Hematopoietic multipotent progenitor cell (in vitro differentiated cells): ENCODE measurements around the gene SQSTM1. TPM values are rescaled to one million over a fixed set of nuclear protein-coding genes. Genes with fewer than 3 reads are reported as not detected.
A peak's percentile ranks its signal among the peaks of the same experiment; 100 is the strongest.

Experiments
- DNase-seq, 3 donors: peaks; one replicate each; pipeline ENCODE4 v3.0.0-alpha.2; 2011 to 2015; ENCODE audit warnings: low read depth in 2 of 3, low spot score in 2 of 3
- total RNA-seq: library from RNA; depleted of rRNA; stranded (reverse); fragments of >200 nt; gene quantifications from one replicate; pipeline ENCODE4 v1.2.3, GENCODE V29; 2012

SQSTM1 gene
- total RNA-seq, 1 donor, result 225 TPM

DNA sequence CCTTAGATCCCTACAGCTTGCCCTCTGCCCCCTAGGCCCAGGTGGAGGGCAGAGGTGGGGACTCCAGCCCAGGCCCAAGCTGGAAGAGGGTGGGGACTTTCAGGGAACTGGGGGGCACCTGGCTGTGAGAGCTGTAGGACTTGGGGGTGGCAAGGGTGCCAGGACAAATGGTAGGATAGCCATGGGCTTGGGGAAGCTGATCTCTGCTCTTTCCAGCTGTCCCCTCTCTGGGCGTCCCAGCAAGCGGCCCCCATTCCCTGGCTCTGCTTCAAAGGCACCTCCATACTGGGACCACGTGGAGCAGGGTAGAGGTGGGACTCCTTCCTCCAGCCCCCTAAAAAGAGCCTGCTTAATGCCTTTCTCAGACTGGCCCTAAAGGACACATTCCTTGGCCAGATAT lies 26.5 kb upstream of the SQSTM1 start:
- no peak for DNase-seq

DNA sequence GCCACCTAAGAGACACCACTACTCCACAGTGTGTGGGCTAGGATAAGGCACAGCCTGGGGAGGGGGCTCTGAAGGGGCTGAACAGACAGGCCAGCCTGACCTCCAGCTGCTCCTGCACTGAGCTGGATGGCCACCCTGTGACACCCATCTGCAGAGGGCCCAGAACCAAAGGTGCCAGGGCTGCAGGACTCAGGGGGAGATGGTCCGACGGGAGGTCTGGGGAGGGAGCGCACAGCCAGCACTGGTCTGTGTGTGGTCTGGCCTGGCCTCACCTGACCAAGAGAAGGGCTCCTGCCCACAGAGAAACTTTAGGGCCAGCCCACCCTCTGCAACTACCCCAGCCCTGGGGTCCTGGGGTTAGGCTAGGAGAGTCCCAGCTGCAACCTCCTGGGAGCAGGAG lies 26.1 kb upstream of the SQSTM1 start:
- no peak for DNase-seq

DNA sequence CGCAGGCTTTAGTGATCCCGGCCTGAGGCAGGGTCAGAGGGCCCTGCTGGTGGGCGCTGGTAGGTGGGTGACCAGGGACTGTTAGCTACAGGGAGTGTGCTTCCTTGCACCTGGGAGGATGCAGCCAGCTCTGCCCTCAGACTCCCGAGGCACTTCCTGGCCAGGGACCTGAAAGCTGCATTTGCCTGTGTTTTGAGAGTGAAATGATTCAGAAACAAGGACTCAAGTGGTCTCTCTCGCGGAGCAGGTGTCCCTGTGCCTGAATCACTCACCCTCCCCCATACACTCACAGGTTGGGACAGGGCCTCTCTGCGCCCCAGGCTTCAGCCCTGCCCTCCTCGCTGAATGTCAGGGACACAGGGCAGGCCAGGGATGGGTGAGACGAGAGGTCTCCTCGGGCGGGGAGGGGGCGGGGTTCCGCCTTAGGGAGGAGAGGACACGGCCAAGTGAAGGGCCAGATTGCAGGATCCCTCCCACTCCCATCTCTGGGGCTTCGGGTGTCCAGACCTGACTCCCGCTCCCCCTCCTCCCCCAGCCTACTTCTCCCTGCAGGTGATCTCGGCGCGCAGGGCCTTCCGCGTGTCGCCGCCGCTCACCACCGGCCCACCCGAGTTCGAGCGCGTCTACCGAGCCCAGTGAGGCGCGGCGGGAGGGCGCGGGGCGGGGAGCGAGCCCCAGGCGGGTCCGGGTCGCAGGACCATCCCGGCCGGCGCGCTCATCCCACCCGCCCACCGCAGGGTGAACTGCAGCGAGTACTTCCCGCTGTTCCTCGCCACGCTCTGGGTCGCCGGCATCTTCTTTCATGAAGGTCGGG lies 25.4 kb upstream of the SQSTM1 start:
- DNase-seq, result no peak

DNA sequence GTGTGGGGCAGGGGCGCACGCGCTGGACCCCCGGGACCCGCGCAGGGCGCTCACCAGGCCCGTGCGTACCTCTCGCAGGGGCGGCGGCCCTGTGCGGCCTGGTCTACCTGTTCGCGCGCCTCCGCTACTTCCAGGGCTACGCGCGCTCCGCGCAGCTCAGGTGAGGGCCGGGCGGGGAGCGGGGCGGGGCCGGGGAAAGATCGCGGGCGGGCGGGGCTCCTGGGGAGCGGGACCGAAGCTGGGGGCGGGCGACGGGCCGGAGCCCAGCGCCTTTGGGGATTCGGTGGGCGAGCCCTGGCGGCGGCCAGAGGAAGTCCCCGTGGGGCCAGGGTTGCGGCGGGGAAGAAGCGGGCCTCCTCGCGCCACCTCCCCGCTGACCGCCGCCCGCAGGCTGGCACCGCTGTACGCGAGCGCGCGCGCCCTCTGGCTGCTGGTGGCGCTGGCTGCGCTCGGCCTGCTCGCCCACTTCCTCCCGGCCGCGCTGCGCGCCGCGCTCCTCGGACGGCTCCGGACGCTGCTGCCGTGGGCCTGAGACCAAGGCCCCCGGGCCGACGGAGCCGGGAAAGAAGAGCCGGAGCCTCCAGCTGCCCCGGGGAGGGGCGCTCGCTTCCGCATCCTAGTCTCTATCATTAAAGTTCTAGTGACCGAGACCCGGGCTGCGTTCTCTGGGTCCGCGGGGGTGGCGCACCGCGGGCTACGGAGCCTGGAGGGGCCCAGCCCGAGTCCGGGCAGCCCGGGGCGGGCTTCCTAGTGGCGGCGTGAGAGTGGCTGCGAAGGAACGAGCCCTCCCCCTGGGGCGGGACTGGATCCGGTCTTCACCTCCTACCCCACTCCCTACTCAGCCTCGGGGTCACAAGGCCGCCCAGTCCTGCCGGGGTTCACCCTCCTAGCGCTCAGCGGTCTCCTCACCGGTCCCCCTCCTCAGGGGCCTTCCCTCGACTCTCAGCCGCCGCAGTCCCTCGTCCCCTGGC lies 24.6 kb upstream of the SQSTM1 start:
- DNase-seq, result peak in 2 of 3 donors; percentile 78 to 82

DNA sequence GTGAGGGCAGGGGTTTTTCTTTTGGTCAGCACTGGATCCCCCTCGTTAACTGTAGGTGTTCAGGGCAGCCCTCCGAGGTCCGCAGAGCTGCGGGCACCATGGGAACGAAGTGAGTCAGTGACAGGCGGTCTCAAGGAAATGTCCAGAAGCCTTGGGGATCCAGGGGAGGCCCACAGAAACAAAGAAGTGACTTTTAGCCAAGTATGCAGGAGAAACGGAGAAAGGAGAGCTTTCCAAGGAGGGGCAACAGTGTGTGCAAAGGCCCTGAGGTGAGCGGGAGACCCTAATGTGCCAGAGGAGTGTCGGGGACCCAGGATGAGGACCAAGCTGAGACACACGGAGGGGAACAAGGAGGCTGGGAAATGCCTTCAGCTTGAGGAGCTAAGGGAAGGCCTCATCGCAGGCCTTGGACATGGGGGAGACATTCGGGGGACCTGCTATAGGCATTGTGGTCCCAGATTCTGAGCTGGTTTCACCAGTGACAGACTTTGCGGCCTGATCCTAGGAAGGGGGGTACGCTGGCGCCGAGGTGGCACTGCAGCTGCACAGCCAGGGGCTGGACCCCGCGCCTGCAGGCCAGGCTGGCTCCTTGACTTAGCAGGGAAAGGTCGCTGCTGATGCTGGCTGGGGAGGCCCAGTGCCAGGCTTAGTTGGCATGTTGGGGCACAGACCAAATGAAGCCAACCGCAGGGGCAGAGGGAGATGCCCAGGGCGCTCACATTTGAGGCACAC lies 23.7 kb upstream of the SQSTM1 start:
- no peak for DNase-seq

DNA sequence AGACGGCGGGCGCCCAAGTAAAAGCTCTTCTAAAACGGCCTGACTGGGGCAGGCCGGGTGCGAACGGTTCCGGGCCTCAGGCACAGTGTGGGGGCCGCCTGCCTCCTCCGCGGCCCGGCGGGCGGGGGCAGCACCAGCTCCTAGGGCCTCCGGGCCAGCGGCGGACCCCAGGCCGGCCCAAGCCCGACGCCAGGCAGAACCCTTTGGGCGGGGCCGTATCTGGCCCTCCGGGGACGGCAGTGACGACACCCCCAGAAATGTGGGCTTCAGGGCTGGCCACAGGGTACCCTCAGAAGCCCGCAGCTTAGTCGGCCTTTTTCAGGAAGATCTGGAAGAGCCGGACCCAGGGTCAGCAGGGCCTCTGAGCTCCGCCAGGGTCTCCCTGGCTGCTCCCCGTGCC lies 23.0 kb upstream of the SQSTM1 start:
- no peak for DNase-seq

DNA sequence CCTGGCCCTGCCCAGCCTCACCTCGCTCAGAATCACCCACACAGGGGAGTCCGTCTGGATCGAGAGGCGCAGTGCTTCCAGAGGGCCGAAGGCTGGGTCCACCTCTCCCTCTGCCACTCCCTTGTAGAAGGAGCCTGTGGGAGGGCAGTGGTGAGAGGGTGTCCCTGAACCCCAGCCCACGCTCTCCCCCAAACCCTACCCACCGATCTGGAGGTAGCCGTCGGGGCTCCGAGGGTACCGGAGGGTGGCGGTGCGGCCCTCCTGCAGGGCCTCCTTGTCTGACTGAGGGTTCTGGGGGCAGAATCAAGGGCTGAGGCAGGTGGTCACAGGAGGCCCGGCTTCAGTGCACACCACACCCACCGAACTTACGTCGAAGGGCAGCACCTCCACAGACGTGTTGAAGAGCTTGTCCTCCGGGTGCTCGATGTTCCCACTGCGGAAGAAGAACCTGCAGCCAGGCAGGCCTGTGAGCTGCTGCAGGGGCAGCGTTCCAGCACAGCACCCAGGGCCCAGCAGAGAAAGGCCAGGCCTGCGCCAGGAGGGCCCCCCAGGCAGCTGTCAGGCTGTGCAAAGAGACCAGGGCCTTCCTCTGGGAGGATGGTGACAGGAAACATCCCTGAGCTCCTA lies 22.4 kb upstream of the SQSTM1 start:
- DNase-seq, result no peak

DNA sequence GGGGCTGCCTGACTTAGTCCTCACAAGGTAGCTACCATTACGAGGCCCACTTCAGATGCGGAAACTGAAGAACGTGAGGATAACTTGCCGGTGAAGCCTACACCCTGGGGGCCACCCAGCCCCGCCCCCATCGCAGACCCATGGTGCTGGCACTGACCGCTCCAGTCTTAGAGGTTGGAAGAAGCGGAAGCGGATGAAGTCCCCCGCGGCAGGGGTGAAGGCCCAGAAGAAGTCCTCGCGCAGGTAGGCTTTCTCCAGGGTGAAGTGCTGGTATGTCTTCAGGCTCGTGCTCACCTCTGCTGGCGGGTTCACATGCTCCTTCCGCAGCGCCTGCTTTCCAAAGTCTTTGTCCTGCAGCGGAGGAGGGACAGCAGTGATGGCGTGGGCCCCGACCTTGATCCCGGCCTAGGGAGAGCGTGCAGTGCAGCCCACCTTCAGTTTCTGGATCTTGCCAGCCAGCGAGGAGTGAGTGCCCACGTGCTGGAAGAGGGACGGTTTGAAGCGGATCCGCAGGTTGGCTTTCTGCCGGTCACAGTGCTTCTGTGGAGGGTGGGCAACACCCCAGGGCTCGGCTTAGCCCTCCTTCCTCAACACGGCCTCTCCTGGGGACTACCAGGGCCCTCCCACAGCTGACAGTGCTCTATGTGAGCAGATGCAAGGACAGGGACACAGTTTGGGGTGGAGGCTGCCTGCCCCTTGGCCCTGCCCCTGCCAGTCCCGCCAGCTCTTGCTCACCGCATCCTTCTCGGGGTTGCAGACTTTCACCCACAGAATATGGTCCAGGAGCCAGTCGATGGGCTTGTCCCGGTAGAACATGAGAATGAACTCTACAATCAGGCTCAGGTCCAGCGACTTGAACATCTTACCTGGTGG lies 21.7 kb upstream of the SQSTM1 start:
- no peak for DNase-seq

DNA sequence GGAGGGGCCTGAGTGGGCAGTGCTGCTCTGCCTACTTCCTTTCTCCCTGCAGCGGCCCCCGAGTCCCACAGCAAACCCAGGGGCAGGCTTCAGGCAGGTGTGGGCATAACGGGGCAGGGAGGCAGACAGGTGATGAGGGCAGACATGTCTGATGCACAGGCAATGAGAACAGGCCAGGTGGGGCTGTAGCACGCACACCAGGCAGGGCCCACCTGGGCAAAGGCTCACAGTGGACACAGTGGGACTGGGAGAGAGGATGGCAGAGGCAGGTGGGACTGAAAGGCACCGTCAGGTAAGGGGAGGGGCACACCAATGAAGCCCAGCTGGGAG lies 21.1 kb upstream of the SQSTM1 start:
- DNase-seq, result no peak

DNA sequence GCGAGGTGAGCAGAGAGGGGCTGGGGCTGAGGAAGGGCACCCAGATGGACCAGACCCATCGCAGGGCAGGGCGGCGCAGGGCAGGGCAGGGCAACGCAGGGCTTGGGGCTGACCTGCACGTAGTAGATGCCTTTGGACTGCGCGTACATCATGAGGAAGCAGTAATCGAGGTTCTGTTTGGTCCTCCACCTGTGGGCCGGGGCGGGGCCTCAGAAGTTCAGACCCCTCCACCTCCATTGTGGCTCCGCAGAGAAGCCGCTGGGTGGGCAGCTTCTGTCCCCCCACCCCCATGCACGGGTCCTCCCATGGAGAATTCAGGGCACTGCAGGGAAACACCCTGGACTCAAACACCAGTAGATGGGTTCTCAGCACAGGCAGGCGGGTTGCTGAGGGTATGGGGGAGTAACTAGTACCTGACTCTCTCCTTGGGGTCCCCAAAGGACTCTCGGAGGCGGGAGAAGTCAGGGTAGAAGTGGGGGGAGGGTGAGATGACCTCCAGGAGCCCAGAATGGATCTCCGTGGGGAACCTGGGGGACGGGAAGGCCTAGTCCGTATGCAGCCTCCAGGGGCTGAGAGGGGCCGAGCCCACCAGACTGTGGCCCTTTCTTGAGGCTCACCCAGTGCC lies 20.5 kb upstream of the SQSTM1 start:
- no peak for DNase-seq

DNA sequence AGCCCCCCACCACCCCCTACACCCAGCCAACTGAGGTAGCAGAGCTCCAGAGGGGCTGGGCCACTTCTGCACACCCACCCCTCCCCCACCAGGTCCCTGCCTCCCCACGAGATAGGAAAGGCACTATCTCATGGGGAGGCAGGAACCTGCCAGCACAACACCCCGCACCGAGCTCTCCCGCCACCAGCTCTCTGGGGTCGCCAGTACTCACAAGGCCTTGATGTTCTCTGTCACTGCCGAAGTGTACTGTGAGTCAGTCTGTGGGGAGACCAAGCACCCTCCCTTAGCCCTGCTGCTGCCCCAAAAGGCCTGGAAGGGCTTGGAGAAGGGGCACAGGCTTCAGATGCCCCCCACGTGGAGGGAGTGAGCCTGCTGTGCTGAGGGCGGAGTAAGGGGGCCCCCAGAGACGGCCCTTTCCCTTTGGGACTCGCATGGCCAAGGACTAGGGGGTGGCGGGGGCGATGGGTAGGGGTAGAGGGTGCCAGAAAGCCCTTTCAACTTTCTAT lies 20.0 kb upstream of the SQSTM1 start:
- DNase-seq, result no peak

DNA sequence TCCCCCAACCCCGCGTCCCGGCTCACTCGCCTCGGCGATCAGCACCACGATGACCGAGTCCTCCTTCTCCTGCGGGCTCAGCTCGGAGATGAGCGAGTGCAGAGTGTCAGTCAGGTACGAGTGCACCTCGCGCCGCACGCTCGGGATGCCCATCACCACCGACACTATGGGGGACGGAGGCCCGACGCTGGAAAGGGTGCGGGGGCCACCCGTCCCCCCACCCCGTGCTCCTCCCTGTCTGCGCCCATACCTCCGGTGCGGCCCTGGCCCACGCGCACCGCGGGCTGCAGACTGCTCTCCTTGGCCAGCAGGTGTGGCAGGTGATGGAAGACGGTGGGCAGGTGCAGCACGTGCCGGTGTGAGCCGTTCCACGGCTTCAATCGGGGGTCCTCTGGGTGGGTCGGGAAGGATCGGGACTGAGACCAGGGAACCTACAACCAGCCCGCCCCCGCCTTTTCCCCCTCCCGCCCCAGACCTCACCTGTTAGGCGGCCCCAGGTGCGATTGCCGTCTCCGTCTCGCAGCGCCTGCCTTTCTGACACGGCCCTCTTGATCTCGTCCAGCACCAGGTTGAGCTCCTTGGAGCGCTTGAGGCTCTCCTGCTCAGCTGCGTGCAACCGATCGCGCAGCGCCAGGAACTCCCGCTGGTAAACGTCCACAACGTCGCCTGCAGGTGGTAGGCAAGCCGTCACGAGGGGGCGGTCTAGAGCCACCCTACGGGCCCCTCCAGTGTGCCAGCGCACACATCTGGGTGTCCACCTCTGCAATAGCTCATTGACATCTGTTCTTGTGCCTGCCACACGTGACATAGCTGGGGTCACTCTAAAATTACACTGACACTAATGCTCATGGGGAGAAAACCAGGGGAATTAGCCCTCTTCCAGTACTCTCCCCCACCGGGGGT lies 19.1 kb upstream of the SQSTM1 start:
- peak in 2 of 3 donors; percentile 77 to 84 for DNase-seq

DNA sequence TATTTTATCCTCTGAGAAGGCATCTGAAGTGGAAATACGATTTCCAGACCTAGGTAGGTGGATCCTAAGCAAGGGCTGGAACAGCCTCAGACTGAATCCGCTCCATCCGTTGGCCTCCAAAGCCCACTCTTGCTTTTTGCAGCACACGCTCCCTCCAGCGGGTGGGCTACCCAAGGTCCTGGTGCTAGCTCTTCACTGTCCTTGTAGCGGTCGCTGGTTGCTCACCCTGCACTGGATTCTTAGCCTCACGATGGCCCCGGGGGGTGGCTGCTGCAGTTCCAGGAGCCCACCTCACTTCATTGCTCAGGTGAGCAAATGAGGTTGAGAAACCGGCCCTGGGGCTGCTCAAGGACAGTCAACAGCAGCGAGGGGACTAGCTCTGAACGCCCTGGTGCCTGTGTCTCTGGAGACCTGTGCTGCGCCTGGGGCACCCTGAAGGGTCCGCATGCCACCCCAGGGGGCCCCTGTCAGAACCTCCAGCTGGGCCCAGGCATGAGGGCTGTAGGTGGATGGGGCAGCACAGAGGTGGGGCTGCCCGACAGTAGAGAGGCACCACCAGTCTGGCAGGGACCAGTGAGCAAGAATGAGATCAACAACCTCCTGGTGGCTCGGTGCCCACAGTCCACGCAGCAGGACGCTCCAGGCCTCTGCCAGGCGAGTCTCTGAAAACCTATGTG lies 18.4 kb upstream of the SQSTM1 start:
- DNase-seq, result no peak

DNA sequence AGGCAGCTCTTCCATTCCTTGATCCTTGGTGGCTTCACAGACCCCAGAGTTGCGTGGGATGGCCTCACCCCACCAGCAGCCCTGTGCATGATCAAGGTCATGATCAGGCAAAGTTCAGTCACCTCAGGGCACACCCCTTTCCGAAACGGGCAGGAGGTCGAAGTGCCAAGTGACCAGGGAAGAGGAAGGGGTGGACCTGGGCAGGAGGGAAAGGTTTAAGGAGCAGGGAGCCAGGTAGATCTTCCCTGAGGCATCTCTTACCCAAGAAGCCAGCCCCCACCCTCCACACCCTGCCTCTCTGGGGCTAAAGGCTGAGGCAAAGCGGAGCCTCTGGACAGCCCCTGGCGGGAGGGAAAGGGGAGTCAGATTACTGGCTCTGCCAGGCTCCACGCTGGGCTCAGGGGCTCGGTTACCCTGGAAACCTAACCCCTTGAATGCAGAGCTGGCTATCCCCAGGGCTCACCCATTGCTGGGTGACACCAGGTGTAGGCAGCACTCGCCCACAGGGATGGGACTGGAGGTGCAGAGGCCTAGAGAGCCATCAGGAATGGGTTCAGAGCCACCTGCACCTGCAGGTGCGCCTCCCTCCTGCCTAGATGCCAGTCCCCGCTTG lies 17.6 kb upstream of the SQSTM1 start:
- no peak for DNase-seq

DNA sequence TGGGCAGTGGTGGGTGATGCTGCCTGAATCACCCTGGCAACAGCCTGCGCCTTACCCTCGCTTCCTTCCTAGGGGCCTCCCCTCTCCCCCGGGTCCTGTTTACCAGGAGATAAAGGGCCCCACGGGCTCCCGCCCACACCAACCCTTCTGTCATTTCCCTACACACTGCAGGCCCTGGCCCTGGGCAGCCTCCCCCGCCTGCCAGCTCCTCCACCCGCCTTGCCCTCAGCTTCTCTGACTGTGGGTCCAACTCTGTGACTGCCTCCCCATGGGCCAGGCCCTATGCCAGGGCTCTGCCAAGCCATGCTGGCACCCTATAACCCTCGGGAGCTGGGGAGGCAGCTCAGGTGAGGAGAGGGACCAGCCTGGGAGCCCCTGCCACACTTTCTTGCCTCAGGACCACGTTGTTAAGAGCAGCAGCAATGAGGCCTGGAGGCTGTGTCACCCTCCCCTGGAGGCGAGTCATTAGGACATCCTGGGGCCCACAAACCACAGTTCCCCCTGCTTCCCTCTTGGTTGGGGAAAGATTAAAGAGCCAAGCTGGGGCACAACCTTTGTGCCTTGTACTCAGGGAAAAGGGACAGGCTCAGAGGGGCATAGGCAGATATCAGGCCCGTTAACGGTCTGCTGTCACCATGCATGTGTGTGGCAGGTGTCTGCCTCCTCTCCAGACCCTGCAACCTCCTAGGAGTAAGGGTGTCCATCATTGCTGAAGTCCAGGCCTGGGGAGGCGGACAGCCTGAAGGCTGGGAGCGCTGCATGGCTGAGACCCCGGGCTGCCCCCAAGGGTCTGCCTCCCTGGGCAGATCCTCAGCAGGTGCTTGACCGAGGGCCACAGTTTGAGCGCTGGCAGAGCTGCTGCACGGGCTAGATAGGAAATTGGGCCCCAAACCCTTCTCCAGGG lies 16.8 kb upstream of the SQSTM1 start:
- peak in 2 of 3 donors; percentile 72 for DNase-seq

DNA sequence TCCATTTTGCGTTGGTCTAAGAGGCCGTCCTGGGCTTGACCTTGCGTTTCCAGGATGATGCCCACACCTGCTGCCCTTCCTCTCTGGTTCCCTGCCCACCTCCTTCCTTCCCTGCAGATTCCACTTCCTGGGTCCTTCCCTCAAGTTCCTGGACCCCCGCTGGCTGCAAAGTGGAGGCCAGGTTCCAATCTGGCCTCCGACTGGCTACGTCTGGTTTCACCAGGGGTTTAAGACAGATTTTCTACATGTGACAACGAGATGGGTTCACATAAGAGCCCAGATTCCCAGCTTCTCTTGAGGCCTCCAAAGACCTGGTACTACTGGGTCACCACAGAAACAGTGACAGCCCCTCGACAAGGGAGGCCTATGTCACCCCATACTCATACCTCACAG lies 16.2 kb upstream of the SQSTM1 start:
- DNase-seq, result no peak
